GM19351 (cell line): ENCODE measurements around the gene P2RY14.

Source experiments
- ATAC-seq: cut with Tn5 transposase; IDR thresholded peaks from one replicate; pipeline ENCODE4 v1.9.1; 2021; ENCODE audit warnings: mild to moderate bottlenecking, moderate library complexity; ENCODE audit not compliant: unreplicated experiment

P2RY14 gene

DNA sequence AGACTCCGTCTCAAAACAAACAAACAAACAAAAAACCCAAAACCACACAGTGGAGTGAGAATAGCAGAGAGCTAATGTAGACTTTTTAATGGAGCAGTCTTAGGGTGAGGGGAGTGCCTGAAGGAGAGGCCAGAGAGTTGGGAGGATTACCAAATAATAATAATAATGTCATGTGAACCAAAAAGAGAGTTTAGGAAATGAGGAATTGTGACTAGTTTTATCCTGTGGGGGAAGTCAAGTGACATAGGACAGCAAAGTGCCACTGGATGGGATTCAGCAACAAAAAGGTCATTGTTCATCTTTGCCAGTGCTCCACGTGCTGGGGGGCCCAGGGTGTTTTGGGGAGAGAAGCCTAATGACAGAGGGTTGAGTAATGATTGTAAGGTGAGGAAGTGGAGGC, 25.4 kb upstream of the P2RY14 start:
- ATAC-seq: no peak

DNA sequence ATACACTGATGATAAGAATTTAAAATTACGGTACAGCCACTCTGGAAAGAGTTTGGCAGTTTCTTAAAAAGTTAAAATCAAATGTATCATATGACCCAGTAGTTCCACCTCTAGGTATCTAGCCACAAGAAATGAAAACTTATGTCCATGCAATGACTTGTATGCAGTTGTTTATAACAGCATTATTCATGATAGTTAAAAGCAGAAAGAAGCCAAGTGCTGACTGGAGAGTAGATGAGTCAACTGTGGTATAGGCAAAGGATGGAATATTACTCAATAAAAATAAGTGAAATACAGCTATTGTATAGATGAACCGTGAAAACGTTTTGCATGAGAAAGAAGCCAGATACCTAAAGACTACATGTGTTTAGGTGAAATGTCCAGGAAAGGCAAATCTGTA, 23.4 kb upstream of the P2RY14 start:
- ATAC-seq: no peak

GRCh38 chr3:151300539-151300938, 22.2 kb upstream of the P2RY14 start:
- no peak for ATAC-seq

DNA sequence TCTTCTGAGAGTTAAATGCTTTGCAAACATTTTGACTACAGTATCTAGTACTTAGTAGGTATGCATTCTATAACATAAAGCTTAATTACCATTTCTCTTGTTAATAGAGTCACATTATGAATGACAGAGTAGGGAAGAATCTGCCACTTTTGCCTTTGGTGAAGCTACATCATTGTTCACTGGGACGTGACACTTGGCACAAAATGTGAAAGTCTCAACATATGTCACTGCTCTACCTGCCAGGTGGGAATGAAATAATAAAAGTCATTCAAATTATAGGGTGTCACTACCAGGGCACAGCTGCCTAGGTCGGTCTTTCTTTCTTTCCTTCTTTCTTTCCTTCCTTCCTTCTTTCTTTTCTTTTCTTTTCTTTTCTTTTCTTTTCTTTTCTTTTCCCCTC, 20.7 kb upstream of the P2RY14 start:
- ATAC-seq: no peak

- no peak for ATAC-seq
Observed at GRCh38 chr3:151297429-151297828, 19.1 kb upstream of the P2RY14 start.

GRCh38 chr3:151296226-151296625, 17.9 kb upstream of the P2RY14 start:
- ATAC-seq: no peak

- no peak for ATAC-seq
Observed at GRCh38 chr3:151293127-151293526, 14.8 kb upstream of the P2RY14 start.

DNA sequence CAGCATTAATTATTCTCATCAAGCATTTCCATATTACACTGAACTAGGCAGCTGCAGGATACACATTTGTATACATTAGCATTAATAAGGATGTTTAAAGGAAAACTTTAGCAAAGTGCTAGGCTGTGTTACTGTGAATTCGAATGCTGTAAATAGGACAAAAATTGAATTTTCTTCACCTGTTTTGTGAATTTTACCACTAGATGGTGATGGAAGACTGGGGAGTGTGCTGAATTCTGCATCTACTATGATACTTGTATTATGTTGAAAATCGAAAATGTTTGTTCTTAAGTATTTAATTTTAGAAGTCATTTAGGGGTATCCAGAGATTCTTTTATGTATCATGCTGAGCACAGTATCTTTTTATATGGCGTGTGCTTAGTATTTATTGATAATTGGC, 12.3 kb upstream of the P2RY14 start:
- ATAC-seq: no peak

- ATAC-seq: no peak
Observed at GRCh38 chr3:151289445-151289844, 11.1 kb upstream of the P2RY14 start.

GRCh38 chr3:151285940-151286339, 7.6 kb upstream of the P2RY14 start:
- ATAC-seq: no peak

DNA sequence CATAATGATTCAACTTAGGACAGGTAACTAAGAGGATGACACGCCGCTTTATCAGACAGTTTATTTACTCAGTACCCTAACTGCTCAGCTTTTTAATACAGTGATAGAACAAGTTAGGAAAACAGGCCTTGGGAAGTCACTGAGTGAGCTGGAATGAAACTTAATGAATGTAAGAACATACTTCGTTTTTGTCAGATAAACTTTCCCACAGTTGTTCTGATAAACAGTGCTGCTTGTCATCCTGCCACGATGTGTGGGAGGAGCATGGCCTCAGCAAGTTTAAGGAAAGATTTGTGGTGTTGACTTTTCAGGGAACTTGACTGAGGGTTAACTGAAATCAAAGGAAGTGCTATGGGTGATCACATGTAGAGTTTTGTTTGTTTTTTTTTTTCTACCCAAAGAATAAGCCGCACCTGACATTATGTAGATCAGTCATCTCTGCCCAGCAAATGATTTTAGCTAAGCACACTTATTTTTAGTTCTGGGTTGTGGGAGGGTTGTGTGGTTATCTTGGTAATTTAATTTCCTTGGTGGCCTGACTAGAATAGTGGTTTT, 5.6 kb upstream of the P2RY14 start:
- no peak for ATAC-seq

DNA sequence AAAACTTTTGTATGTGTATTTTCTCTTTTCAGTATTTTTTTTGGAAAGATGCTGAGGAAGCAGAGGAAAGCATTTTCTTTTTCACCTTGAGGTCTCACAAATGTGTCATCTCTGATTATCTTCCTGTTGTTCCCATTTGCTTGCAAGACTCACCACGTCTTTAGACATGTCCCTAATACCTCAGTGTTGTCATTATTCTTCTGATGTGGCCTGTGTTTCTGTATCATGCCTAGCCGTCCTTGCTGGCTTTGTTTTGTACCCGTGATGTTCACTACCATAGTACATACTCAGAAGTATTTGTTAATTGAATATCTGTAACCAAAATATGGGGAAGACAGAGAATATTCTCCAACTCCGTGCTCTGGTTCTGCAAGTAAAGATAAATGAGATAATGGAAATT, 5.0 kb upstream of the P2RY14 start:
- no peak for ATAC-seq

GRCh38 chr3:151282921-151283320, 4.6 kb upstream of the P2RY14 start:
- peak; percentile 47 for ATAC-seq

- ATAC-seq: no peak
Observed at GRCh38 chr3:151281671-151282324, 3.5 kb upstream of the P2RY14 start.

DNA sequence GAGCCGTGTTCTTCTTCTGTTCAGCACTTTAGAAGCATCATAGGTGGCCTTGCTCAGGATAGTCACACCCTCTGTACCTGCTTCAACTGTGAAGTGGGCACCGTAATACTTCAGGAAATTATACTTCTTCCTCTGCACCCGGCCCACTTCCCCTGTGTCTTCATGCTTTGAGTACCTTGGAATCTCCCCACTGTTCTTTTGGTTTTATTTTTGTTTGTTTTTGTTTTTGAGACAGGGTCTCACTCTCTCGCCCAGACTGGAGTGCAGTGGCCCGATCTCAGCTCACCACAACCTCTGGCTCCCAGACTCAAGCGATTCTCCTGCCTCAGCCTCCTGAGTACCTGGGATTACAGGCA, 1.7 kb downstream of the P2RY14 start:
- ATAC-seq: peak; percentile 59

GRCh38 chr3:151276038-151276686, 2.2 kb downstream of the P2RY14 start:
- peak; percentile 19 for ATAC-seq

GRCh38 chr3:151275091-151275490, 3.3 kb downstream of the P2RY14 start:
- no peak for ATAC-seq

DNA sequence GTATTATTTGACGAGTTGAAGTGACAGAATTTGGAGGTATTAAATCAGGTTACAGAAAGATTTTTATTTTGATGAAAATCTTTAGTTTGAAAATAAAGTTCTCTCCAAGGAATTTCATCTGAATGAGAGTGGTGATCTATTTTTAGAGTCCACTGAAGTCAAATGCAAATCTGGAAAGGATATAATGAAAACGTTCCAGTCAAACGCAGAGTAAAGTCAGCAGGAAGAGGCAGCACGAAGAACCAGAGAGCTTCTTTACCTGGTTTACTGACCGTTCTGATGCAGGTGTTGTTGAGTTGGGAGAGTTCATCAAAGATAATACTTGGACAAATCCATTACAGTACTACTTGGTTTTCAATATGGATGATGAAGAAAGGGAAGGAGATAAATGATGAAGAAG, 8.7 kb downstream of the P2RY14 start:
- no peak for ATAC-seq

DNA sequence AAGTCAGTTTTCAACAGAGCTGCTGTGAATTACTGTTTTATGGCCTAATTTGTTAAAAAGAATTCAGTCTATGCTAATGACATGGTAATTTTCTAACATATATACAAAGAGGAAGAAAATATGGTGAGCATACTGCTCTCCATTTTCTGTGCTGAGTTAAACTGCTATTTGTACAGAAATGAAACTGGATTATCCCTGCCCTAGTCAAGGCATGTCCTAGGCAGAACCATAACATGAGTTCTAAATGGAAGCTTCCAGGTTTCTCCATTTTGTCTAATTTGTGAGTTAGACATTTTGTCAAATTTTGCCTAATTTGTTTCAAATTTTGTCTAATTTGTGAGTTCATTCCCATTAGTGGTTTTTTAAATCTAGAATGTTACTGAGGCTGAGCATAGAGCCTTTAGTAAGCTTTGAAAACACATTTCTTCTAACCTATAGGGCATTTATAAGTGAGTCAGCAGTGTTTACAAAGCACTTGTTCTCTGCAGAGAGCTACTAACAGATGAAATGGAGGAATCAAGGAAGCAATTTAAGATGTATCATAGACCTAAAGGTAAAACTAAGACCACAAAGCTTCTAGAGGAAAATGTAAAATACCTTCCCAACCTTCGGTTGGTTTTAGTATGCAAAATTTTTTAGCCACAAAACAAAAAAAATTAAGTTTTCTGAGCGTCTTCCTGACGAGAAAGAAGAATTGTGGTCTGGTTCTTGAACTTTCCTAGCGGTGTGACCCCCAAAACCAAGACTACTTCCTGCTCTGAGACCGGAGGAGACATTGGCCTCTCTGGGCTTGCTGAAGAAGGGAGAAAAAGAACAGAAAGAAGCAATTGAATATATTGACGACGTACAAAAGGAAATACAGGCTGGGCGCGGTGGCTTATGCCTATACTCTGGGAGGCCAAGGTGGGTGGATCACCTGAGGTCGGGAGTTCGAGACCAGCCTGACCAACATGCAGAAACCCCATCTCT, 9.8 kb downstream of the P2RY14 start:
- peak; percentile 62 for ATAC-seq

- ATAC-seq: no peak
Observed at GRCh38 chr3:151267066-151267465, 11.3 kb downstream of the P2RY14 start.

GRCh38 chr3:151265866-151266265, 12.5 kb downstream of the P2RY14 start:
- ATAC-seq: peak; percentile 93
